ENCODE measurements around the gene CYP4V2.

DNA sequence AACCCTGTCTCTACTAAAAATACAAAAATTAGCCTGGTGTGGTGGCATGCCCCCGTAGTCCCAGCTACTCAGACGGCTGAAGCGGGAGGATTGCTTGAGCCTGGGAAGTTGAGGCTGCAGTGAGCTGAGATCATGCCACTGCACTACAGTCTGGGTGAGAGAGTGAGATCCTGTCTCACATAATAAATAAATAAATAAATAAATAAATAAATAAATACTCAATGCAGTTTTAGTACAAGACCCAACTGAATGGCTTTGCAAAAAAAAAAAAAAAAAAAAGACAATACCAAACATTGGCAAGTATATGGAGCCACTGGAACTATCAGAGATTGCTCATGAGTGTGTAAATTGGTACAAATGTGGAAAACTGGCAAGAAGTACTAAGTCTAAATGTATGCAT lies 3.3 kb upstream of the CYP4V2 start:
- TF ChIP-seq EP300 (IDR thresholded peaks at IDR 0.05), result no peak
- no peak for TF ChIP-seq POLR2A (IDR thresholded peaks at IDR 0.05)
- no peak for TF ChIP-seq CTCF (IDR thresholded peaks at IDR 0.05)
